NCI-H1694 (cell line): ENCODE measurements around the gene TMPRSS3.
A peak's percentile ranks its signal among the peaks of the same experiment; 100 is the strongest.

Source experiments
- DNase-seq: peaks from one replicate; lab custom pipeline; 2025; lab: John Stamatoyannopoulos, UW

Gene TMPRSS3

DNA sequence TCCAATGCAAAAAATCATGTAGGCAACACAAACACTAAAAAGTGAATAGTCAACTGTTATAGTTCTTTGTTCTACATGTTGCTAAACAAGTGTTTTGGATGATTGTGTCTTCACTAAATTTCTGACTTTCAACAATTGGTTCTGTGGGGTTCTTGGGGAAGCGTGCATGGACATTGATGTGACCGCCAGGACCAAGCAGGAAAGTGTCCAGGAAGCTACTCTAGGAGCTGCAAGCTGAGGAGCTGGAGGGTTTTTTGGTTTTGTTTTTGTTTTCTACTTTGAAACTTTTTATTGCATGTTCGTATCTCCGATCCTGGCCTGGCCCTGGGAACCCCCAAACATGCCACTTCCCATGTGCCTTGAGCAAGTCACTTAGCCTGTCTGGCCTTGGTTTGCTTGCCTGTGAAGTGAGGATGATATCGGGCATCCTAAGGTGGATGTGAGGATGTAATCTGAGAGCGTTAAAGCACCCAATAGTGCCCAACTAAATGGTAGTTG is 8.0 kb downstream of the TMPRSS3 start:
- no peak for DNase-seq

DNA sequence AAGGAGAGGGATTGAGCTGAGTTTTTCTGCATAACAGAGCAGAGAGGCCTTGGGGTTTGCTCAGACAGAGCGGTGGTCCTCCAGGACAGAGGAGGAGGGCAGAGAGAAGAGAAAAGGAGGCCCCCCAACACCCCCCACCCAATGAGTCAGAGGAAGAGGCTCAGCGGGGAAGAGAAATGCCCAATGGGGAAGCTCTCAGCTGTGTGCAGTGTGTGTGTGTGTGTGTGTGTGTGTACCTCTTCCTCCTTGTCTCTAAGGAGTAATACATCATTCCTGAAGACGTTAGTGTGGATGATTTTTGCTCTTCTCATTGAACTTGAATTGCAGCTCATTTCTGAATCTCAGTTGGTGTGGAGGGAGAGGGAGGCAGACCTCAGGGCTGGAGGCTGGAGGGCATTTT is 8.7 kb downstream of the TMPRSS3 start:
- DNase-seq: no peak

DNA sequence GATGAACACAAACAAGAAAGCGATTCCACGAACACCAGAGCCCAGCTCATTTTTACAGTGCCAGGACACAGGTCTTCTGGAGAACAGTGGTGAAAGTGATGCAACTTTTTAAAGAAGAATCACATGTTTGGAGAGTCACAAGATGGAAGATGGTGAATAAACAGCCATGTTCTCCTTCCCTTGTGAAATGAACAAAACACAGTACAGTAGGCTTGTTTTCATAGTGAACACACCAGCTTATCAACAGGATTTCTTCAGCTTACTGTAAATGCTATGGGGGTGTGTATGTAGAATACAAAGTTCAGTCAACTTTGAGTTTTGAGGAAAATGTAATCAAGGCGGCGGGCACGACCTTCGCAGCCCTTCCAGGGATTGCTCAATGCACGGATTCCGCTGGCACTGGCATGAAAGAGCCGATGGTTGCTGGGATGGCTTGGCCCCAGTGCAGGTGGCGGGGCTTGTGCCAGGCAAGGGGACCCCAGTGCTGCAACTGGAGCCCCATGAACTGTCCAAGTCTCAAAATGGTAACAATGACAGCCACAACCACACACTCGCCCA is 9.7 kb downstream of the TMPRSS3 start:
- DNase-seq: no peak

DNA sequence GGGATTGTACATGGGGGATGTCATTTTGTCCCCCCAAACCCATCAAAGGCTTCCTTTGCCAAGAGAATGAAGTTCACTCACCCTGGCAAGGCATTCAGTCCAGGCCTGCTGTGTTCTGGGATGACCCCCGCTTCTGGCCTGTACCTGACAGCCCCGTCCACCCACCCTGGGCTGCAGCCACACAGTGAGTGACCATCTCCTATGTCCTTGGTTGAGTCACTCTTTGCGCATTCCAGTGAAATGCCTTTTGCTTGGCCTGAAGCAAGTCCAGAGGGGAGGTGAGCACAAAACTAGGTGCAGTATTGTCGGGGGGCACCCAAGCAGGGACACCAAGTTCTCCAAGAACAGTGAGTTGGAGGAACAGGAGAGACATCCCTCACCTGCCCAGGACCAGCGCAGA is 10.2 kb downstream of the TMPRSS3 start:
- no peak for DNase-seq

DNA sequence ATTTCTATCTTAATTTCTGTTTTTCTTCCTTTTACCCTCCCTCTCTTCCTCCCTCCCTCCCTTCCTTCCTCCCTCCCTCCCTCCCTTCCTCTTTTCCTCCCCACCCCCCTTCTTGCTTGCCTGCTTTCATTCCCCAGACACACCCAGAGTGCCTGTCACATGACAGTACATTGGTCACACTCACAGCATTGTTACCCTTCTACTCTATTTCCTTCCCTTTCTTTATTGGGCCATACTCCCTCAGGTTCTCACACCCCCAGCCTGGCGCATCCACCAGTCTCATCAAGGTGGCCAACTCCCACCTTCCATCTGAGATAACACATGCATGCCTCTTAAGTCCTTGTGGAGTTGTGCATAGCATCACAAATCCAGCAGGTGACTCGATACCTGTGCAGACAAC is 10.9 kb downstream of the TMPRSS3 start:
- no peak for DNase-seq

DNA sequence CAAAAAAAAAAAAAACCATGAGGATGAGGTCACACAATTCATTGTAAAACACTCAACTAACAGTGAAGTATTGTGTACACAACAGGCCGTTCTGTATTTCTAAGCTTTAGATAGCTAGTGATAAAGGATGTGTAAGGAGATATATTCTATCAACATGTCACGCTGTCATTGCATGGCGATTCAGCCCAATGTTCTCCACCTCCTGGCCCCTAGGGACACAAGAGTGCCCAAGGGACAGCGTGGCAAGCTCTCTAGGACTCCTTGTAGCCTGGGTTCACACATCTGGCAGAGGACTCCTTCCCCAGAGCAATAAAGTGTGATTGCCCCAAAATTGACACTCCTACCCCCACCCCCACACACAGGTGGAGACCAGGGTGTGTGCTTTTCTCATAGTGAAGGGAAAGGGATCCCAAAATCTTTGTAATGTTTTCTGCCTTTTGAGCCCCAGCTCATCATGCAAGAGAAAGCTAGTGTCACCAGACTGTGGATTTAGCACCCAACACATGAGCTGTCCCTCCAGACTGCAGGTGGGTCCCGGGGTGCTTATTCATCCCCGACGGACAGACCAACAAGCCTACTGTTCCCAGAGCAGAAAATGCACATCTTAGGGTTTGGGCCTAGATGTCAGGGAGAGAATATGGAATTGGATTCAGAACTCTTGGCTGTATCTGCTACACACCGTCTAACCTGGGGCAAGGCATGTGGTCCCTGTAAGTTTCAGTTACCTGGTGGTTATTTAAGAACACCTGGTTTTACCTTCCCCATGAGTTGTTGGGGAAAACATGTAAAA is 11.5 kb downstream of the TMPRSS3 start:
- no peak for DNase-seq

DNA sequence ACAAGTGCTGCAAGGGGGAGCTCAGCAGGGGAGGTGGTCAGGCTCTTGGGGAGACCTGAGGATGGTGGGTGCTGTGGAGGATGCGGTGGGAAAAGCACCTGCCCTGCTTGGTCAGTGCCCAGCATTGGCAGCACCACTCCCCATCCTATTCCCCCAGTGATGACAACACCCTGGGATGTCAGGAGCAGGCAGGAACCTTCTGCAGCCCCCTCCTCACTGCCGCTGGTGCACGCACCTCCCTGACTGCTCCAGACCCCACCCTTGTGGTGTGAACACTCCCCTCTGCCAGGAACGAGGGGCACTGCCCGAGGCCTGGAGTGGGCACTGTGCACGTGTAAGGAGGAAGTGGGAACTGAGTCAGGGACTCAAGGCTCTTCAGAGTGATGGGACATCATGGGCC is 12.5 kb downstream of the TMPRSS3 start:
- DNase-seq: no peak

DNA sequence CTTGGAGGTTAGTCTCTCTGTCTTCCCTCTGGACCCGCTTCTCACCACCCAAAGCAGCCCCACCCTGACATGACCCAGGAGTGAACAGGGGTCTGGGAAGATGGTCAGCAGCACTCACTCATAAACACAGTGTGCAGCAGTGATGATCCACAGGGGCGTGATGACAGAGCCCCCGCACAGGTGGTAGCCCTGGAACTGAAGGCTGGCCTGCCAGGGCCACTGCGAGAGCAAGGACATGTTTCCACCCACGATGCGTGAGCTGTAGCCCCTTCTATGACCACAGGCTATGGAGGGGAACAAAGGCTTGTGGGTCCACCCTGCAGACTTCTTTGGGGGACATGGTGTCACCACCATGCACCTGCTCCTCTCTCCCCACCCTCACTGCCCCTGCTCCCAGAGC is 12.9 kb downstream of the TMPRSS3 start:
- no peak for DNase-seq

DNA sequence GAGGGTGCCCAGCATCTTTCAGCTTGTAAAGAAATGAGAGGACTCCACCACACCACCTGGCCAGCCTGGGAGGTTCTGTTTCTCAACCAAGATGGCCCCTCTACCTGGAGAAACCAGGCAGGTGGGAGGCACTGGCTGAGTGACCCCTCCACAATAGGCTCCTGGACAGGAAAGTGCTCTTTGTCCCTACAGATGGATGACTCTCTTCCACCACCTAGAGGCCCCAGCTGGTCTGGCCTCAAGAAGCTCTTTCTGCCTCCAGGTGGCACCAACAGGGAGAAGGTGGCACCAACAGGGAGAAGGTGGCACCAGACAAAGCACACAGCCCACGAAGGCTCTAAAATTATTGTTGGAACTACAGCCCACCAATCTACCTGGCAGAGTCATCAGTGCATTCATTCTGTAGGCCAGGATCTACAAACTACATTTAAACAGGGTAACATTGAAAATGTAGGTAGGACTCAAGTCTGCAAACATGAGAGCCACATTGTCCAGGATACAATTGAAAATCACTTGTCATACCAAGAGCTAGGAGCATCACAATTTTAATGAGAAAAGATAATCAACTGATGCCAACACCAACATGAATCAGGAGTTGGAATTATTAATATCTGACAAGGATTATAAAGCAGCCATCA is 14.4 kb downstream of the TMPRSS3 start:
- peak; percentile 57 for DNase-seq

DNA sequence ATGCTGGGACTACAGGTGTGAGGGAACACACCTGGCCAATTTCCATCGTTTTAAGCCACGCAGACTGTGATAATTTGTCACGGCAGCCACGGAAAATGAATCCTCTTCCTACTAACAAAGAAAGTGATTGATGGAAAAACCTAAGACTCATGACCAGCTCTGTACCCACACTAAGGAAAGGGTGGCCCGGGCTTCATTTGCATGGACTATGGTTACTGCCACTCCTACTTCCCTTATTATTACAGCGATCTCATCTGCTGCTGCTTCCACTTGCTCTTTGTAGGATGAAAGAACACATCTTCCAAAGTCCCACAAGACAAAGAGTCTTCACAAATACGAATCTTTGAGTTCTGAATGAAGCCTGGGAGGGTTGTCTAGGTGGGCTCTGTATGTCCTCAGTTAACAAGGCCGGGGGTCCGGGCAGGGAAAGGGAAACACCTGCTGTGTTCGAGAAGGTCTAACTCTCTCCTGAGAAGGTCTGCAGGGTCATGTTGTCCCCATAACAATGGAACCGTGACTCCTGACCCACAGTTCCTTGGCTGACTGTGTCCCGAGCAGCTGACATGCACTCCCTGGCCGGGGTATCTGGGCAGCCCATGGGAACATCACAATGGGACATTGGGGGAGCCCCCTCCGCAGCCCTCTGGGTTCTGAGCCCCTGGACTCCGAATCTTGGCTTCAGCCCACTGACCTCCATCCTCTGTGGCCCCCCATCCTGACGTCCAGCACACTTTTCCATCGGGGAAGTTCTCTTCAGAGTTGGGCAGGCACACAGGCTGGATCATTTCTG is 16.2 kb downstream of the TMPRSS3 start:
- DNase-seq: no peak

DNA sequence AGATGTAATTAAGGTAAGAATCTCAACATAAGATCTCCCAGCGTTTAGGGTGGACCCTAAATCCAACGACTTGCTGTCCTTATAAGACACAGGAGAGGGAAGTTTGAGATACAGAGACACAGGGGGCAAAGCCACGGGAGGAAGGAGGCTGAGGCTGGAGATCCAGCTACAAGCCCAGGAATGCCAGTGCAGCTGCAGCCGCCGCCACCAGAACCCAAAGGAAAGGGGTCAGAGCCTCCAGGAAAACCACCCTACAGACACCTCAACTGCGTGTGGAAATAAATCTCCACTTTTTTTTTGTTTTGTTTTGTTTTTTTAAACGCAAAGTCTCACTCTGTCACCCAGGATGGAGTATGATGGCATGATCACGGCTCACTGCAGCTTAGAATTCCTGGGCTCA is 17.4 kb downstream of the TMPRSS3 start:
- no peak for DNase-seq

DNA sequence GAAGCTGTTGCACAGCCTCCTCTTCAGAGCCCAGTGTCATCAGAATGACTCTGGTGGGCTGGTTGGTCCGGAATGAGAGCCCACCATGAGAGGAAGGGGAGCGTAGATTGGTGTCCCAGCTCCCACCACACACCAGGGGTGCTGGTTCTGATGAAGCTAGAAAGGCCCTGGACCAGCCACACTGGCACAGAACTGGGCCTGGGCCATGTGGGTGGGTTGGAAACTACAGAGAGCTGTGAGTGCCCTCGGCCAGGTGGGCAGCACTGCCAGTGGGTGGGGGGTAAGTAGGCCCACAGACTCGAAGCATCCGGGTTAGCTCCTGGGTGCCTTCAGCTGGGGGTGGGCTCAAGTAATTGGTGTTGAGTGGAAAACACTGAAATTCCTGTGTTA is 17.9 kb downstream of the TMPRSS3 start:
- no peak for DNase-seq

DNA sequence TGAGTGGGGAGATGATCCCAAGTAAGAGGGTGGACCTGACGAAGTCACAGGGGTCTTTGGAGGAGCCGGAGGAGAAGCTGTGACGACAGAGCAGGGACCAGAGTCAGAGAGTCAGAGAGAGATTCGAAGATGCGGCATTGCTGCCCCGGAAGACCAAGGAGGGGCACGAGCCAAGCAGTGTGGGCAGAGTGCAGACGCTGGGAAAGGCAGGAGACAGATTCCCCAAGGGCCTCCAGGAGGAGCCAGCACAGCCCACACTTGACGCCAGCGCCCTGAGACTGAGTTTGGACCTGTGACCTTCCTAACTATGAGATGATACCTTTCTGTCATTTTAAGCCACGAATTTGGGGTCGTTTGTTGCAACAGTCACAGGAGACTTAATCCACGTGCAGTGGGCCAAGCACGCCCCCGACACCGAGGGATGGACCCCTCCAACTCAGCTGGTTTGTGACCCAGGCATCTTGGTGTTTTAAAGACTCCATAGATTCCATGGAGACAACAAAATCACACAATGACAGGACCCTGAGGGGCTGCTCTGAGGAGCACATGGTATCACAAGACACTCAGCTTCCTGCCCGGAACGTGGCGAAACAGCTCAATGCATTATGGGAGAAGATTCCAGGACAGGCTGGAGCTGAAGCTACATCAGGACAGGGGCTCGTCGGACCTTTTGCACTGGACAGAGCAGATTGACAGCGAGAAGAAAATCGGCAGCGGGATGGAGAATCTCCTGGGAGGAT is 18.5 kb downstream of the TMPRSS3 start:
- no peak for DNase-seq

DNA sequence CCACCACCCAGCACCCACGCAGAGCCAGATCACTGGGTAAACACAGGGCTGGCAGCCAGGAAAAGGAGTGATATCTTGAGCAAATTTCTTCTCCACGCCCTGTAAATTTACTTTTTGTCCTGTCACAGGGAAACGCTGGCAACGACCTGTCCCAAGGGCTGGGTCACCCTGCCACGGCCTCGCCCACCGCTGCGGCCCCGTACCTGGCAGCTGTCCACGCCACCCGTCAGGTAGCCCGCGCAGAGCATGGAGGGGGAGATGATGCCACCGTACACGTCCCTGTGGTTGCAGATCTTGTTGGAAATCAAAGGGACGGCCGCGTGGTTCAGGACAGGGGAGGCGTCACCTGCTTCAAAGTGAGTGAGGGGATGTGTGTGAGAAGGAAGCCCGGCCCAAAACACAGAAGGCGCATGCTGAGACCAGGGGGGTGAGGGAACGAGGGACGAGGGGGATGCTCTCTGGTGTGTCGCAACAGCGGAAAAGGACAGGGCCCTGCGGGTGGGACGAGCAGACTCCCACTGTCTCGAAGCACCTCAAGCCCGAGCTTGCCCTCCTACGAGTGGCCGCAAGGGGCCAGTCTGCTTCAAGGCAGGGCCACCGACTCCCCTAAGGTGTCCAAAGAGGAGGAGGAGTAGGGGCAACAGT is 19.4 kb downstream of the TMPRSS3 start:
- no peak for DNase-seq

DNA sequence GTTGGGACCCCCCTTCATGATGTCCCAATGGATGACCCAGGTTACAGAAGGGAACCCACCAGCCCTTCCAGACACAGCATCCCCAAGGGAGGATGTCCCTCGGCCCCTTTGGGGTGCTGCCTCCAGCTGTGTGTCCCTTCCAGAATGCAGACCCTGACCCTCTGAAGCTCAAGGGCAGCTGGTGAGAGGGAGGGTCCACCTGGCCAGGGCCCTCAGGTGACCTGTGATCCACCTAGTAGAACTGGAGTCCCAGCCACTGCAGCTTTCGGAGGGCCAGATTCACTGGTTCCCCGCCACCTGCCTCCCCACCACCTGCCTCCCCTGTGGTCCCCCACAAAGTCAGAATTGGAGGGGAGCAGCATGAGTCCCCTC is 19.9 kb downstream of the TMPRSS3 start:
- DNase-seq: no peak

DNA sequence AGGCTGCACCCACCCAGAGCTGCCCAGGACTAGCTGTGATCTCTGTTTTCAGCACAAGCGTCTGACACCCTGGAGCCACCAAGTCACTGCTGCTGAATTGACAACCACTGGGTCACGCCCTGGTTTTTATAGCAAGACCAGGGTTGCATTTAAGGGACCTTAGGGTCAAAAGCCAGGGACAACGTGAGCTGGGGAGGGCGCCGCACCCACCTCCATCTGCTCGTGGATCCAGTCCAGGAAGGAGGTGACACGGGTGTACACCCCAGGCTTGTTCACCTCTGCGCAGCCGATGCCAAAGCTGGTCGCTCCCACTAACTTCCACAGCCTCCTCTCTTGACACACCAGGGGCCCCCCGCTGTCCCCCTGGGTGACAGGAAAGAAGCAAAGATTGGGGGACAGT is 20.3 kb downstream of the TMPRSS3 start:
- no peak for DNase-seq

DNA sequence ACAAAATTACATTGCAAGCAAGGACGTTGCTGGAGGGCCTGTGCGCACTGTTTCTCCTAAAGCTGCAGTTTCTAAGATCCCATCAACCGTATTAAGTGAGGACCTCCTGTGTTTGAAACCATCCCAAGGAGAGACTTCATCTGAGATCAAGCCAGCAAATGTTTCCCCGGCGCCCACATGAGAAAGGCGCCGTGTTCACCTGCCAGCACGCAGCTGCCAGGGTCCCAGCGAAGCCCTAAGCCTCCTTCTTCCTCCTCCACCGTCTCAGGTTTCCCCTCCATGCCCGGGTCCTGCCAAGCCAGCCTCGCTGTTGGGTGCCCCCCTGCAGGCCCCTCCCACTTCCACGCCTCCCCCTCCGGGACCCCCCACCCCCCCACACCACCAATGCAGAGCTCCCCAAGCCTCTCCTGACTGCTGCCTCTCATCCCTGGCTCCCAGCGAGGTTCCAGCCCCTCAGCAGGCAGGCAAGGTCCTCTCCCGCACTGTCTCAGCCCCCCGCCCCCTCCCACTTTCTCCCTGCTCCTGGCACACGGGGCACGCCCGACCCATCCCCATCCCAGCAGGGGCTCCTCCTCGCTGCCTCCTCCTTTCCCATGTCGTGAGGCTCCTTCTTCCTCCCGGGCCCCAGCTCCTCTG is 20.9 kb downstream of the TMPRSS3 start:
- DNase-seq: no peak

DNA sequence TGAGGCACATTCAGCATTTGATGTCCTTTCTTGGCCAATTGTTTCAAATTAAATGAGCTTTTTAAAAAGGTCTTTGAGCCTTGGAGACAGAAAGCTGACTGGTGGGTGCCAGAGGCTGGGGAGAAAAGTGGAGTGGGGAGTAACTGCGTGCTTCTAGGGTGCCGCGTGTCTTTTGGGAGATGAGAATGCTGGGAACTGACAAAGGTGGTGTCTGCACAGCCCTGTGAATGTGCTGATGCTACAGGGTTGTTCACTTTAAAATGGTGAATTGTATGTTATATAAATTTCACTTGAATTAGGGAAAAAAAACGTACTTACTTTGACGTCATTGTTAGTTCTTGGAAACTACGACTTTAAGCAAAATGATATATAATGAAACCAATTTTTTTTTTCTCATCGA is 21.4 kb downstream of the TMPRSS3 start:
- no peak for DNase-seq

DNA sequence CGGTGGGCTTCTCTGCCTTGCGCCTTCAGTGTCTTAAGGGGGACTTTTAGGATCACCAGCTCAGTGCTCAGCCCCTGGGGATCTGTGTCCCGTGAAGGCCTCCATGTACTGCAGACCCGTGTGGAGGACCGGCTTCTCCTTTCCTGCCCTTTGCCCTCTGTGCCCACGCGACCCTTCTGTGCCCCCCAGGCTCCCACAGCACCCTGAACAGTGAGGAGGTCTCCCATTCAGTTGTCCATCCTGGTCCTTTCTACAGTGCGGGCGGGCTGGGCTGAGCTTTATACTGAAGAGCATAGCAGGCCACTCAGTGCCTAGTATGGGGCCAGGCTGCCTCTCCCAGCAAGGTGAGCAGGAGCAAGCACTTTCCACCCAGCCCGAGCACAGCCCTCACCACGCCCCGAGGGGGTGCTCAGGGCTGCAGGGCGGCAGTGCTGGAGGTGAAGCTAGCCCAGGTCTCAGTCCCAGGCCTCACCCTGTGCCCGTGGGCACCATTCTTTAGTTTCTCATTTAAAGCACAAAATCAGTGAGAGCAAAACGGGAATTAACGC is 21.9 kb downstream of the TMPRSS3 start:
- DNase-seq: no peak

DNA sequence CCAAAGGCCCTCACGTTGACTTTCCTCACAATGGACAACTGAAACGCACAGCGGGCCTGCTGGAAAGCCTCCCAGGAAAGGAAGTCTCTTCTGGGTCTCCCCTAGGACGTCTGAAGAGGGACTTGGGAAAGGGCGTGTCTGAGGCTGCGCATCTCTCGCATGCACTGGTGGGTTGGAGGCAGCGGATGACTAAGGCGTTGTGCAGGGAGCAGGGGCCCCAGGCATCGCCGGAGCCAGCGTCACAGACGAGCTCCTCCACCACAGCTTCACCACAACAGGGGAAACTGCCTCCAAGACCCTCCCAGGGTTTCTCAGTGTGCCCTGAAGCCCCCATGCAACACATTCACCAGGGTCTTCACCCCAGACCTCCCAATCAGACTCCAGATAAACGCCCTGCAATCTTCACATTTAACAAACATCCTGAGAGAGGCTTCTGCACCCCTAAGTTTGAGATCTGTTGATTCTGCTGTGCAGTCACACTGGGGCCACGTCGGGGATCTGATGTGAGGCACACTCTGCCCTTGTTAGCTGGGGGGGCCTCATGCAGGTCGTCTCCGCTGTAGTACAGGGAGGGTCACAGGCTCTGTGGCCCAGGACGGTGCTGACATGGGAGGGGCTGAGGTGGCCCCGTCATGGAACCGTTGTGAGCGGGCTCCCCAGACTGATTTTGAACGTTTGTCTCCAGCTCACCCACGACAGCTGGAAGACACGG is 22.5 kb downstream of the TMPRSS3 start:
- DNase-seq: no peak
